Panc1 (cell line): ENCODE measurements around the gene BBS9.

ENCODE experiments used
- POLR2AphosphoS5 ChIP-seq: IDR thresholded peaks from 2 replicates; pipeline ENCODE4 v1.6.1; 2012; ENCODE audit warnings: mild to moderate bottlenecking, low read depth, low read length, moderate library complexity
- SIN3A ChIP-seq: IDR thresholded peaks from 2 replicates; pipeline ENCODE4 v1.6.1; 2012; ENCODE audit warnings: low read depth, mild to moderate bottlenecking, low read length, moderate library complexity, borderline replicate concordance; ENCODE audit not compliant: insufficient read depth
- TCF7L2 ChIP-seq: IDR thresholded peaks from 2 replicates; pipeline ENCODE4 v1.6.1; 2011; ENCODE audit warnings: mild to moderate bottlenecking, low read depth, low read length, inconsistent platforms
- TF ChIP-seq, protein P1 (sequence below): fragments of 450-650 bp; IDR thresholded peaks from 2 replicates; pipeline ENCODE4 v1.5.1; 2017; ENCODE audit warnings: mild to moderate bottlenecking
- TF ChIP-seq, protein P2 (sequence below), 2 experiments: IDR thresholded peaks; 2 replicates each; pipeline ENCODE4 v1.6.1; 2011 to 2012; ENCODE audit warnings: low read depth in 2 of 2, control low read depth in 1 of 2, low read length in 1 of 2, mild to moderate bottlenecking in 1 of 2, moderate library complexity in 1 of 2; ENCODE audit not compliant: insufficient read depth in 1 of 2

DNA sequence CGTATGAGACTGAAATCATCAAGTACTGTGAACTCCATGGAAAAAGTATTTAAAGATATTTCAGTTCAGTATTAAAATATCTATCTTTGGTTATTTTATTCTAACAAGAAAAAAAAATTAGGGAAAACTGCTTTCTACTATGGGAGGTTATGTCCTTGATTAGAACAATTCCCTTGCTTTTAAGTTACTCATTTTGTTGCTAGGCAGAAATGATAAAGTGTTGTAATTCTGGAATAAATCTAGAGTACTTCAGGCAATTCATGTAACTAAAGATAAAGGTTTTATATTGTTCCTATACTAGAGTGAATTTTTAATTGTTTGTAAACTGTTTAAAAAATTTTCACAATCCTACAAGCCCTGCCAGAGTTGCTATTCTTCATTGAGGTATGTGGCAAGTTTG lies 92.0 kb downstream of the BBS9 start:
- TF ChIP-seq, protein P1, sequence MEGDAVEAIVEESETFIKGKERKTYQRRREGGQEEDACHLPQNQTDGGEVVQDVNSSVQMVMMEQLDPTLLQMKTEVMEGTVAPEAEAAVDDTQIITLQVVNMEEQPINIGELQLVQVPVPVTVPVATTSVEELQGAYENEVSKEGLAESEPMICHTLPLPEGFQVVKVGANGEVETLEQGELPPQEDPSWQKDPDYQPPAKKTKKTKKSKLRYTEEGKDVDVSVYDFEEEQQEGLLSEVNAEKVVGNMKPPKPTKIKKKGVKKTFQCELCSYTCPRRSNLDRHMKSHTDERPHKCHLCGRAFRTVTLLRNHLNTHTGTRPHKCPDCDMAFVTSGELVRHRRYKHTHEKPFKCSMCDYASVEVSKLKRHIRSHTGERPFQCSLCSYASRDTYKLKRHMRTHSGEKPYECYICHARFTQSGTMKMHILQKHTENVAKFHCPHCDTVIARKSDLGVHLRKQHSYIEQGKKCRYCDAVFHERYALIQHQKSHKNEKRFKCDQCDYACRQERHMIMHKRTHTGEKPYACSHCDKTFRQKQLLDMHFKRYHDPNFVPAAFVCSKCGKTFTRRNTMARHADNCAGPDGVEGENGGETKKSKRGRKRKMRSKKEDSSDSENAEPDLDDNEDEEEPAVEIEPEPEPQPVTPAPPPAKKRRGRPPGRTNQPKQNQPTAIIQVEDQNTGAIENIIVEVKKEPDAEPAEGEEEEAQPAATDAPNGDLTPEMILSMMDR: no peak
- TF ChIP-seq POLR2AphosphoS5 (no peak), SIN3A (no peak), TCF7L2 (no peak)
- TF ChIP-seq, protein P2, sequence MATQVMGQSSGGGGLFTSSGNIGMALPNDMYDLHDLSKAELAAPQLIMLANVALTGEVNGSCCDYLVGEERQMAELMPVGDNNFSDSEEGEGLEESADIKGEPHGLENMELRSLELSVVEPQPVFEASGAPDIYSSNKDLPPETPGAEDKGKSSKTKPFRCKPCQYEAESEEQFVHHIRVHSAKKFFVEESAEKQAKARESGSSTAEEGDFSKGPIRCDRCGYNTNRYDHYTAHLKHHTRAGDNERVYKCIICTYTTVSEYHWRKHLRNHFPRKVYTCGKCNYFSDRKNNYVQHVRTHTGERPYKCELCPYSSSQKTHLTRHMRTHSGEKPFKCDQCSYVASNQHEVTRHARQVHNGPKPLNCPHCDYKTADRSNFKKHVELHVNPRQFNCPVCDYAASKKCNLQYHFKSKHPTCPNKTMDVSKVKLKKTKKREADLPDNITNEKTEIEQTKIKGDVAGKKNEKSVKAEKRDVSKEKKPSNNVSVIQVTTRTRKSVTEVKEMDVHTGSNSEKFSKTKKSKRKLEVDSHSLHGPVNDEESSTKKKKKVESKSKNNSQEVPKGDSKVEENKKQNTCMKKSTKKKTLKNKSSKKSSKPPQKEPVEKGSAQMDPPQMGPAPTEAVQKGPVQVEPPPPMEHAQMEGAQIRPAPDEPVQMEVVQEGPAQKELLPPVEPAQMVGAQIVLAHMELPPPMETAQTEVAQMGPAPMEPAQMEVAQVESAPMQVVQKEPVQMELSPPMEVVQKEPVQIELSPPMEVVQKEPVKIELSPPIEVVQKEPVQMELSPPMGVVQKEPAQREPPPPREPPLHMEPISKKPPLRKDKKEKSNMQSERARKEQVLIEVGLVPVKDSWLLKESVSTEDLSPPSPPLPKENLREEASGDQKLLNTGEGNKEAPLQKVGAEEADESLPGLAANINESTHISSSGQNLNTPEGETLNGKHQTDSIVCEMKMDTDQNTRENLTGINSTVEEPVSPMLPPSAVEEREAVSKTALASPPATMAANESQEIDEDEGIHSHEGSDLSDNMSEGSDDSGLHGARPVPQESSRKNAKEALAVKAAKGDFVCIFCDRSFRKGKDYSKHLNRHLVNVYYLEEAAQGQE (IDR thresholded peaks at IDR 0.05; ENCODE audit: insufficient read depth in 1 of 2, low read depth in 2 of 2, low read length in 1 of 2): no peak
